GM10266 (cell line): ENCODE results near the gene SLAMF7.
A peak's percentile ranks its signal among the peaks of the same experiment; 100 is the strongest.

ENCODE experiments used
- DNase-seq: peaks from one replicate; pipeline ENCODE4 v3.0.0; 2012; ENCODE audit errors: extremely low spot score
- TF ChIP-seq, protein P1 (sequence below): IDR thresholded peaks from 2 replicates; pipeline ENCODE4 v1.5.1; 2012; ENCODE audit warnings: mild to moderate bottlenecking, low read depth; ENCODE audit not compliant: control insufficient read depth, insufficient read depth; ENCODE audit errors: missing control alignments

SLAMF7 gene

DNA sequence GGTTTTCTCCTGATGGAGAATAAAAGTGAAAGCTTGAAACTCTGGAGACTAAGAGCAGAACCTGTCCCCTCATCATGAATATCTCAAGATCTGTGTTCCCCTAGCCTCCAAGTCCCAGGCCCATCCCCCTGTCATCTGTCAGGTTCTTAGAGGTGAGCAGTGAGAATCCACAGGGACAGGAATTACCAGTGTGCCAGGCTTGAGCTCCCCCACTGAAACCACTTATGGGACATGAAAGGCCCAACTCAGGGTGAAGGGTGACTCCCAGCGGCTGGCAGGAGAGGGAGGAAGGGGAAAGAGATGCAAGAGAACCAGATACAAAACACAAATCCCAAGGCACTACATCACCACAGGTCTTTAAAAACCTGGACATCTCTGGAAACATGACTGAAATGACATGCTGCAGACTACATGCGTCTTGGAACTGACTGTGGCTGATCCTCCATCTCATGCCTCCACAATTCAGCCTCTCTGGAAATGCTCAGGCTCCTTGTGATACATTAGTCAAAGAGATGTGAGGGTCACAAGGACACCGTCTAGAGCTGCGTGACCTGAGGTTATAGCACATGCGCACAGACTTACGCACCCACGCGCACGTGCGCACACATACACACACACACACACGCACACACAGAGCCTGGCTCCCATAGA is 50.1 kb downstream of the SLAMF7 start:
- TF ChIP-seq, protein P1, sequence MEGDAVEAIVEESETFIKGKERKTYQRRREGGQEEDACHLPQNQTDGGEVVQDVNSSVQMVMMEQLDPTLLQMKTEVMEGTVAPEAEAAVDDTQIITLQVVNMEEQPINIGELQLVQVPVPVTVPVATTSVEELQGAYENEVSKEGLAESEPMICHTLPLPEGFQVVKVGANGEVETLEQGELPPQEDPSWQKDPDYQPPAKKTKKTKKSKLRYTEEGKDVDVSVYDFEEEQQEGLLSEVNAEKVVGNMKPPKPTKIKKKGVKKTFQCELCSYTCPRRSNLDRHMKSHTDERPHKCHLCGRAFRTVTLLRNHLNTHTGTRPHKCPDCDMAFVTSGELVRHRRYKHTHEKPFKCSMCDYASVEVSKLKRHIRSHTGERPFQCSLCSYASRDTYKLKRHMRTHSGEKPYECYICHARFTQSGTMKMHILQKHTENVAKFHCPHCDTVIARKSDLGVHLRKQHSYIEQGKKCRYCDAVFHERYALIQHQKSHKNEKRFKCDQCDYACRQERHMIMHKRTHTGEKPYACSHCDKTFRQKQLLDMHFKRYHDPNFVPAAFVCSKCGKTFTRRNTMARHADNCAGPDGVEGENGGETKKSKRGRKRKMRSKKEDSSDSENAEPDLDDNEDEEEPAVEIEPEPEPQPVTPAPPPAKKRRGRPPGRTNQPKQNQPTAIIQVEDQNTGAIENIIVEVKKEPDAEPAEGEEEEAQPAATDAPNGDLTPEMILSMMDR: peak; percentile 20
- no peak for DNase-seq

DNA sequence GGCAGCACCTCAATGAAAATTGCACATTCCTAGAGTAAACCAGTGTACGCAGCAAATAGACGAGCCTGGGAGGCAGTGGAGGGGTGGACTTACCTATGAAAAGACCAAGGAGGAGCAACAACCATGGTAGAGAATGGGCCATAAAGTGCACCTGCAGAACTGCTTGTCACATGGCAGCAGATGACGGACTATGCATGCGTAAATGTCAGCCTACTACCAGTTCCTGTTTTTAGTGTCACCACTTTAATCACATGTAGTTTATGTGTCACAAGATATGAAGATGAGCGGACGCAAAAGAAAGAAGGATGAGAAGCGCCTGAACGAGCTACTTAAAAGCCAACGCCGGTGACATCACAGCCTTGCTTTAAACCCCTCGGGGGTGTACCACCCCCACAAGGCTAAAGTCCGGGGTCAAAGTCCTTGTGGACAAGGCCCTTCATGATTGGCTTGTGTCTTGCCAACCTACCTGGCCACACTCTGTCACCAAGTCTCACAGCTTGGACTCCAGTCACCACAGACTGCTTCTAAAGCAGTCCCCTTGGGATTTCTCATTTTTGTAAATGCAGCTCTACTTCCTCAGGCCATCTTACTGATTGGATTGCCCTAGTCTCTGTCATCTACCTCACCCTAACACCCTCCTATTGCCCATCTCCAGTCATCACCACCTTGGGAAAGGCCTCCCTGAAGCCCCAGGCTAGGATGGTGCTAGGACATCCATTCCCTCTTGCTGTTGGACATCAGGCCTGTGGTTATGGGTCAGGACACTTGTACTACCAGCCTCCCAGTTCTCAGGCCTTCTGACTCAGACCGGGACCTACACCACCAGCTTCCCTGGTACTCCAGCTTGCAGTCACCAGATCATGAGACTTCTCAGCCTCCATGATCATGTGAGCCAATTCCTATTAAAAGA is 50.9 kb downstream of the SLAMF7 start:
- DNase-seq: peak; percentile 65
- TF ChIP-seq, protein P1: no peak

DNA sequence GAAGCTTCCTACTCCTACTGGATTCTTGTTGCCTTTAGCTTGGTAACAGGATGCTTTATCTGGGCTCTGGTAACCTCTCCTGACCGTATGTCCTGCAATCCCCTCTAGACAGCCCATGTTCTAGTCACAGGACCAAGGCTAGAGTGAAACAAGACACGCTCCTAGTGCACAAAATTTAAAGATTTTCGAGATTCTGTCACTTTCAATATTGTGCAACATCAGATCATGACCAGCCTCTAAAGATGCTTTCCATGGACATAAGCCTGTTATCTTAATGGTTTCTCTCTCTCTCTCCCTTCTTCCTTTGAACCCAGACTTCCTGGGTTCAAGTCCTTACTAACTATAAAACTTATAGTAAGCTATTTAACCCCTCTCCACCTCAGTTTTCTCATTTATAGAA is 55.3 kb downstream of the SLAMF7 start:
- no peak for DNase-seq
- TF ChIP-seq, protein P1: no peak

DNA sequence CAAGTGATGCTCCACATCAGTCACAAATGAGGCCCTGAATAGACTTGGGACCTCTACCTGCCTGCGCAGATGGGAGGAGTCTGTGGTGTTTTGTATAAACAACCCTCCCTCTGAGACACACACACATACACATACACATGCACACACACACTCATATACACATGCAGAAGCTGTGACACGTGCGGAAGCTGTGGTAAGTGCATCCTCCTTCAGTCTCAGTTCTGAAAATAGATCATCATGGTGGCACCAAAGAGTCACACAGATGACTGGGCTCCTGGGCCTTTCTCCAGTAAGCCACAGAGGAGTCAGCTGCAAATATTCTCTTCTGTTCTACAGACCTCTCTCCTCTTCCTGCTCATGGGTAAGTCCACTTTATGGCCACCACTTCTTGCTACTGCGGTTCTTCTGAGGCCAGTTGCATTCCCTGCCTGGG is 56.9 kb downstream of the SLAMF7 start, which contains the start of gene LY9:
Gene LY9 (plus strand): TSS at position 224 of the 433 bp plus-strand sequence. CDS start 14 bp downstream, at position 238.
- peak; percentile 77 for DNase-seq
- TF ChIP-seq, protein P1: no peak

DNA sequence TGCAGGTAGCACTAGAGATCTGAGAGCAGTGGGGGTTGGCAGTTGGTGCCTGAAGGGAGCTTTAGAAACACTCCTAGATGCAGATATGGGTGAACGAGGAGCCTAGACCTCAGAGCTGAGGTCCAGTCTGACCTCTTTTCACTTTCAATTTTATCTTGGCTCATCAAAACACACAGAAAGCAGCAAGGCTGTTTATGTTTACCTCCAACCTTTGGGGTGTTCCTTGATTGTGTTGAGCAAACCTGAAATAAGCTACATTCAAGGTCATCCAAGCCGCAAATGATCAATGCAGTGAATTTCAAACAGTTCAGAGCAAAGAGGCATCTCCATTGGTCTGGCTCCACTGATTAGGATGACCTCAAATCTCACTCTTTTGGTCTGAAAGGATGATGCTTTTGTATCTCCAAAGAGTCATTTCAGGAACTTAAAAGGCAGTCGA is 58.2 kb downstream of the SLAMF7 start:
- DNase-seq: no peak
- TF ChIP-seq, protein P1: no peak

DNA sequence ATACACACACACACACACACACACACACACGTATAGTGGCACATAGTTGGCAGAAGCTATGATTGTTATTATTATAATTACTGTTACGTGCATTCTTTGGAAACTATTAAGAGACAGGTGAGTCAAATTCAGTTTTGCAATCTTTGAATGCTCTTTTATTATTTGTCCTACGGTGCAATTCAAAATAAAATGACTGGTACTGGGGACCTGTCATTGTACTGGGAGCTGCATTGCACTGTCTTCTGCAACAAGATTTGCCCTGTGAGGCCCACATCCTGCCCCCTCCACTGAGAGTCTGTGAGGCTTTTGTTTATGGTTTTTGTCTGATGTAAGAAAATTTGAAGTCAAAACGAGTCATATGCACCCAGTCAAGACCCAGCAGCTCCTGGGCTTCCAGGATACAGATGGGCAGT is 58.8 kb downstream of the SLAMF7 start:
- DNase-seq: no peak
- TF ChIP-seq, protein P1: no peak
